ENCODE data around the gene GPR108. TPM values are rescaled to one million over a fixed set of nuclear protein-coding genes. Genes with fewer than 3 reads are reported as not detected.
"Not testable (repeated sequence)": the region's sequence is repeated elsewhere in the genome, so short reads cannot be mapped to it uniquely, and the experiment has no call there.

The GPR108 gene
- total RNA-seq, 2 donors from 2014 or later, result 67.4 to 70.4 TPM

DNA sequence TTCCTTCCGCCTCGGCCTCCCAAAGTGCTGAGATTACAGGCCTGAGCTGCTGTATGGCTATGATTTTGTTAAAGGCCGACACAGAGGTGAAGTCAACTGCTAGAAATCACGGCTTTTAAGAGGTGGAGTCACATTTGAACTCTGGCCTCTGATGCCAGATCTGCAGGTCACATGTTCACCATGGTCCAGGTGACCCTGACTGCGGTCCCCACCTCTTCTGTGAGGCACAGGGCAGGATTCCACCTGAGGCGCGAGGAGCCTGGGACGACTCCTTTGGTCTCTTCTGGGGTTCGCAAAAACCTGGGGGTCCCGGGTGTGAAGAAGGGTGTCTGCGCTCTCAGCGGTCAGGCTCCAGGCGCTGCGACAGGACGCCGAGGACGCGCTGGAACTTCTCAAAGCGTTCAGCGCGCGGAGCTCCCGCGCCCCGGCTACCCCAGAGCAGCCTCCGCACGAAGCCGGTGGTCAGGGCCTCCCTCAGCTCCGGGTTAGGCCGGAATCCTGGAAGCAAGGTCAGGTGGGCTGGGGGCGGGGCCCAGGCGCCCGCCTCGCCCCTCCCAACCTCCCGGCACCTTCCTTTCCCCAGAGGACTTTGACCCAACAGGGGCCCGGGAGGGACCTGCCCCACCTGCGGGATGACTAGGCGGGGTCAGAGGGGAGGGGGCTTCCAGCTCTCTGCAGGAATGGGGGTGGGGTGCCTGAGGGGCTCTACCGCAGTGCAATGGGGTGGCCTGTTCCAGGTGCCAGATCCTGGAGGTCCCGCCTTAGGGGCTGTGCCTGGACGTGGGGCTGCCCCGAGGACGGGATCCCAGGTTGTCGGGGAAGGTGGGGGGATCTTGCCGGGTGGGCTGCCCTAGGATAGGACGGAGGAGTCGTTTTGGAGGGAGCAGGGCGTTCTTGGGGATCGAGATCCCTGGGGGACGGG, 15.1 kb upstream of the GPR108 start:
- Mint-ChIP-seq H3K4me1 (ENCODE audit: low read depth in 2 of 2) (peaks cover 6 to 13% of the 10 kb centered on the region in 2 donors), H3K36me3 (peaks cover 7% of the 10 kb centered on the region)
- DNase-seq (ENCODE audit: low spot score), result no peak

GRCh38 chr19:6751189-6751588, 13.8 kb upstream of the GPR108 start:
- Mint-ChIP-seq H3K4me1 (ENCODE audit: low read depth in 2 of 2) (peaks cover 6 to 13% of the 10 kb centered on the region in 2 donors), H3K36me3 (peaks cover 7% of the 10 kb centered on the region), H3K27me3 (no peaks in the 10 kb centered on the region), H3K4me3 (no peak overlapping the region), H3K27ac (no peak overlapping the region), H3K9me3 (no peaks in the 10 kb centered on the region)
- DNase-seq (ENCODE audit: low spot score) (no peak), ATAC-seq (no peak)

More for the DNA sequence above, 15.1 kb upstream of the GPR108 start:
- H3K9me3 Mint-ChIP-seq, result no peaks in the 10 kb centered on the region
- H3K27me3 Mint-ChIP-seq, result no peaks in the 10 kb centered on the region
- H3K27ac Mint-ChIP-seq, result peak overlapping the region in 1 of 2 donors; percentile 31
- H3K4me3 Mint-ChIP-seq, result peak overlapping the region; percentile 81
- no peak for ATAC-seq

DNA sequence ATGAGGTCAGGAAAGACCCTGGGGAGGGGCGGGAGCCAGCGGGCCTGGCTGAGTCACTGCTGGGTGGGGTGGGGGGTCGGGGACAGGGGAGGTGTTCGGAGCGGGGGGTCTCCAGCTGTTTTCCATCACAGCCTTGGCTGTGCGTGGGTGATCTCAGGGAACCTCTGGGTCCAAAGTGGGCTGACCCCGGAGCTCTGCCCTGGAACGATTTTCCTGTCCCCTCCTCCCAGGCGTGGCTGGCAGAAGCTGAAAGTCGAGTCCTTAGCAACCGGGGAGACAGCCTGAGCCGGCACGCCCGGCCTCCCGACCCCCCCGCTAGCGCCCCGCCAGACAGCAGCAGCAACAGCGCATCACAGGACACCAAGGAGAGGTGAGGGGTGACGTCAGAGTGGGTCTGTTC, 12.7 kb upstream of the GPR108 start:
- Mint-ChIP-seq H3K9me3 (no peaks in the 10 kb centered on the region), H3K4me1 (ENCODE audit: low read depth in 2 of 2) (peaks cover 6 to 13% of the 10 kb centered on the region in 2 donors), H3K27ac (no peak overlapping the region), H3K36me3 (peaks cover 7% of the 10 kb centered on the region), H3K4me3 (no peak overlapping the region), H3K27me3 (no peaks in the 10 kb centered on the region)
- no peak for ATAC-seq
- no peak for DNase-seq (ENCODE audit: low spot score)

DNA sequence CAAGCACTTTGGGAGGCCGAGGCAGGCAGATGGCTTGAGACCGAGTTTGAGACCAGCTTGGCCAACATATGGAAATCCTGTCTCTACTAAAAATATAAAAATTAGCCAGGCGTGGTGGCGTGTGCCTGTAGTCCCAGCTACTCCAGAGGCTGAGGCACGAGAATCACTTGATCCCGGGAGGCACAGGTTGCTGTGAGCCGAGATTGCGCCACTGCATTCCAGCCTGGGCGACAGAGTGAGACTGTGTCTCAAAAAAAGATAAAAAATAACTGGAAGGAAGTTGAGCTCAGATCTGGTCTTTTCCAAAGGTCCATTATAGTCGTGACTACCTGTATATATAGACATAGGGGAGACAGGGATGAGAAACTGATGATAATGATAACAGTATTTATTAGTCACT, 11.2 kb upstream of the GPR108 start:
- H3K36me3 Mint-ChIP-seq, result peaks cover 16% of the 10 kb centered on the region
- not testable (repeated sequence) for H3K27ac Mint-ChIP-seq; DNase-seq (ENCODE audit: low spot score); H3K27me3 Mint-ChIP-seq; H3K4me3 Mint-ChIP-seq; ATAC-seq; H3K9me3 Mint-ChIP-seq
- peaks cover 4 to 17% of the 10 kb centered on the region in 2 donors for H3K4me1 Mint-ChIP-seq (ENCODE audit: low read depth in 2 of 2)

- H3K4me3 Mint-ChIP-seq, result no peak overlapping the region
- H3K27me3 Mint-ChIP-seq, result no peaks in the 10 kb centered on the region
Observed at GRCh38 chr19:6745965-6746364, 8.6 kb upstream of the GPR108 start.

GRCh38 chr19:6744381-6745301, 7.3 kb upstream of the GPR108 start:
- Mint-ChIP-seq H3K4me3 (no peak overlapping the region), H3K27ac (no peak overlapping the region), H3K9me3 (no peaks in the 10 kb centered on the region)

More at GRCh38 chr19:6745965-6746364, 8.6 kb upstream of the GPR108 start:
- DNase-seq (ENCODE audit: low spot score), result no peak
- Mint-ChIP-seq H3K9me3 (no peaks in the 10 kb centered on the region), H3K36me3 (peaks cover 16% of the 10 kb centered on the region), H3K27ac (no peak overlapping the region), H3K4me1 (ENCODE audit: low read depth in 2 of 2) (peaks cover 0 to 20% of the 10 kb centered on the region in 2 donors)
- no peak for ATAC-seq

GRCh38 chr19:6743714-6744380, 6.5 kb upstream of the GPR108 start:
- H3K4me1 Mint-ChIP-seq (ENCODE audit: low read depth in 2 of 2), result peaks cover 6 to 28% of the 10 kb centered on the region in 2 donors

More at GRCh38 chr19:6744381-6745301, 7.3 kb upstream of the GPR108 start:
- ATAC-seq, result no peak
- Mint-ChIP-seq H3K27me3 (no peaks in the 10 kb centered on the region), H3K36me3 (peaks cover 12% of the 10 kb centered on the region), H3K4me1 (ENCODE audit: low read depth in 2 of 2) (peaks cover 0 to 23% of the 10 kb centered on the region in 2 donors)
- DNase-seq (ENCODE audit: low spot score), result no peak

GRCh38 chr19:6743066-6743465, 5.7 kb upstream of the GPR108 start:
- Mint-ChIP-seq H3K36me3 (peaks cover 9% of the 10 kb centered on the region), H3K4me3 (no peak overlapping the region), H3K27ac (no peak overlapping the region), H3K9me3 (no peaks in the 10 kb centered on the region), H3K27me3 (no peaks in the 10 kb centered on the region), H3K4me1 (ENCODE audit: low read depth in 2 of 2) (peaks cover 14 to 36% of the 10 kb centered on the region in 2 donors)
- ATAC-seq, result no peak
- DNase-seq (ENCODE audit: low spot score), result no peak

More at GRCh38 chr19:6743714-6744380, 6.5 kb upstream of the GPR108 start:
- Mint-ChIP-seq H3K27me3 (no peaks in the 10 kb centered on the region), H3K9me3 (no peaks in the 10 kb centered on the region), H3K4me3 (no peak overlapping the region), H3K36me3 (peaks cover 9% of the 10 kb centered on the region), H3K27ac (no peak overlapping the region)
- DNase-seq (ENCODE audit: low spot score) (no peak), ATAC-seq (no peak)

DNA sequence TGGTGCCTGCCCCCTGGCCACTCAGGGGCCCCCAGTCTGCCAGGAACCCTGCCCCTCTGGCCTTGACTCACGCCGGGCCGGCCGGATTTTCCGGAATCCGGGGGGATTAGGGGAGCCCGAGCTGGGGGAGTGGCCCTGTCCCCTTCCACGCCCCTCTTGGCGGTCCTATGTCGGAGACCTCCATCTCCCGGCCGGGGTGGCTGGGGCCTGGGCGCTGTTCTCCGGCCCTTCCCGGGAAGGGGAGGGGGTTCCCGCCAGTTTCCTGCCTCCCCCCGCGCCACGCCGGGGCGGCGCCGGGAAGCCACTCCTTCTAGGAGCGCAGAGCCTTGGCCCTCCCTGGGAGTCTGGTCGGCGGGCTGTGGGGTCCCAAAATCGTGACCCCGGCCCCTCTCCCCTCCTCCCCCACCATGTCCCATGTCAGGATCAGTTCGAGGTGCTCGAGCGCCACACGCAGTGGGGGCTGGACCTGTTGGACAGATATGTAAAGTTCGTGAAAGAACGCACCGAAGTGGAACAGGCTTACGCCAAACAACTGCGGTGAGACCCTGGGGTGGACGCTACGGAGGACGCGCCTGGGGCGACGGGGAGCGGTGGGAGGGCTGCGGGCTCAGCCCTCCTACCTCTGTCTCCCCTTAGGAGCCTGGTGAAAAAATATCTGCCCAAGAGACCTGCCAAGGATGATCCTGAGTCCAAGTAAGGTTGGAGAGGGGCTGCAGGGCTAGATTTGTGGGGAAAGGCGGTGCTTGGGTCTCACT, 3.4 kb upstream of the GPR108 start:
- Mint-ChIP-seq H3K4me1 (ENCODE audit: low read depth in 2 of 2) (peaks cover 26 to 50% of the 10 kb centered on the region in 2 donors), H3K27ac (peak overlapping the region; percentile 14 to 53), H3K9me3 (no peaks in the 10 kb centered on the region), H3K4me3 (peak overlapping the region; percentile 79), H3K36me3 (peaks cover 9% of the 10 kb centered on the region), H3K27me3 (no peaks in the 10 kb centered on the region)
- ATAC-seq (no peak), DNase-seq (ENCODE audit: low spot score) (peak; percentile 80)

GRCh38 chr19:6739883-6740588, 2.7 kb upstream of the GPR108 start:
- H3K9me3 Mint-ChIP-seq, result no peaks in the 10 kb centered on the region
- H3K27ac Mint-ChIP-seq, result peak overlapping the region in 1 of 2 donors; percentile 53
- H3K4me1 Mint-ChIP-seq (ENCODE audit: low read depth in 2 of 2), result peaks cover 26 to 50% of the 10 kb centered on the region in 2 donors
- ATAC-seq (peak in 1 of 2 donors; percentile 15), DNase-seq (ENCODE audit: low spot score) (peak; percentile 84)
- H3K4me3 Mint-ChIP-seq, result peak overlapping the region; percentile 79
- H3K36me3 Mint-ChIP-seq, result peaks cover 9% of the 10 kb centered on the region
- H3K27me3 Mint-ChIP-seq, result no peaks in the 10 kb centered on the region

GRCh38 chr19:6739390-6739882, 2.1 kb upstream of the GPR108 start, which contains the start of gene TRIP10:
TSS of gene TRIP10 (plus strand) at chr19:6739680. CDS start at chr19:6739762, 82 bp downstream.
- peaks cover 9% of the 10 kb centered on the region for H3K36me3 Mint-ChIP-seq
- peak within 1 kb of the TSS; percentile 90 for H3K4me3 Mint-ChIP-seq
- DNase-seq (ENCODE audit: low spot score) (peak; percentile 88), ATAC-seq (peak; percentile 37 to 55)
- H3K27ac Mint-ChIP-seq, result peak within 1 kb of the TSS; percentile 90 to 99
- H3K27me3 Mint-ChIP-seq, result no peaks in the 10 kb centered on the region
- H3K4me1 Mint-ChIP-seq (ENCODE audit: low read depth in 2 of 2), result peaks cover 26 to 52% of the 10 kb centered on the region in 2 donors
- no peaks in the 10 kb centered on the region for H3K9me3 Mint-ChIP-seq
